HG03139 (cell line): ENCODE measurements around the gene QRICH2.
"Not testable (repeated sequence)": the region's sequence is repeated elsewhere in the genome, so short reads cannot be mapped to it uniquely, and the experiment has no call there.

ENCODE experiments used
- ATAC-seq: cut with Tn5 transposase; IDR thresholded peaks from one replicate; pipeline ENCODE4 v1.9.1; 2021; ENCODE audit not compliant: unreplicated experiment

QRICH2 gene

DNA sequence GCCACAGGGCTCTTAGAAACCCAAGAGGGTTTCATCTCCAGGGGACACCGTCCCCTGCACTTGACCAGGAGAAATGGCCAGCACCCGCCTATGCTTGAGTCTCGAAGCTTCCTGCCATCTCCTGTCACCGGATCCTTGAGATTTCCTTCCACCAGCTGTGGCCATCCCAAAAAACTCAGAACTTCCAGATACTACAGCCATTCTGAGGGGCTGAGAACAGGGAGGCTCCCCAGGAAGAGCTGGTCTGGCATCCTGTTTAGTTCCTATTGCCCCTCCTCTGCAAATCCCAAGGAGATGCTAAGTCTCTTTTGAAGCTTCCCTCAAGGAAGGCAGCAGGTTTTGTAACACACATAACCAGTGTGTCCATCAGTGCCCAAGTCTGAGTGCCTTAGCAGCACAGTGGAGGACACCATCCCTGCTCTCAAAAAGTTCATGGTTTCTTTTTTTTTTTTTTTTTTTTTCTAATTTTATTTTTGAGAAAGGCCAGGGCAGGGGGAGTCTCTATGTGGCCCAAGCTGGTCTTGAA is 41.0 kb downstream of the QRICH2 start:
- ATAC-seq: no peak

DNA sequence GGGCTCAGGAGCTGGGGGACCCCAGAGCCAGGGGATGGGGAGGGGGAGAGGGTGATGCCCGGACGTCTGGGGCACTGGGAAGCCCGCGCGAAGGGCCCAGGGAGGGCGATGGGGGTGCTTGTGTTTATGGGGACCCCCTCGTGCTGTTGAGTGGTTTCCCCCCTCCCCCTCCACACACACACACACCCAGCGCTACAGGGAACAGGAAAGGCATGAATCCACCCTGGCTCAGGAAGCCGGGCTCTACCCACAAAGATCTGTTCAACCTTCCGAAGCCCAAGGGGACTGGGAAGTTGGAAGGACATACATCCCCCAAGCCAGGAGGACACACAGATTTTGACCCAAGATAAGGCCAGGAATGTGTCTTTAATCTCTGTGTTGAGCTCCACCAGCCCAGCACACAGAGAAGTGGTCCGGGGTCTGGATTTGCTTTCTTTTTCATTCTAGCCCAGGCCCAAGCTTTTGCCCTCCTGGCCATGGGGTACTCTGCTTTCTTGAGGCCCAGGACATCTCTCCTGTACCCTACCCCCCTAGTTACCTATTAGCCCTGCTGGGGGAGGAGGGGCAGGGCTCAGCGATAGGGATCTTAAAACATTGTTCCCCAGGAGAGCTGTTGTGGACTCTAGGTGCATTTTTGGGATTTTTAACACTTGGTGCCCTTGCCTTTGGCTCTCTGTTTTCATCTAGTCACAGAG is 41.7 kb downstream of the QRICH2 start:
- ATAC-seq: no peak

DNA sequence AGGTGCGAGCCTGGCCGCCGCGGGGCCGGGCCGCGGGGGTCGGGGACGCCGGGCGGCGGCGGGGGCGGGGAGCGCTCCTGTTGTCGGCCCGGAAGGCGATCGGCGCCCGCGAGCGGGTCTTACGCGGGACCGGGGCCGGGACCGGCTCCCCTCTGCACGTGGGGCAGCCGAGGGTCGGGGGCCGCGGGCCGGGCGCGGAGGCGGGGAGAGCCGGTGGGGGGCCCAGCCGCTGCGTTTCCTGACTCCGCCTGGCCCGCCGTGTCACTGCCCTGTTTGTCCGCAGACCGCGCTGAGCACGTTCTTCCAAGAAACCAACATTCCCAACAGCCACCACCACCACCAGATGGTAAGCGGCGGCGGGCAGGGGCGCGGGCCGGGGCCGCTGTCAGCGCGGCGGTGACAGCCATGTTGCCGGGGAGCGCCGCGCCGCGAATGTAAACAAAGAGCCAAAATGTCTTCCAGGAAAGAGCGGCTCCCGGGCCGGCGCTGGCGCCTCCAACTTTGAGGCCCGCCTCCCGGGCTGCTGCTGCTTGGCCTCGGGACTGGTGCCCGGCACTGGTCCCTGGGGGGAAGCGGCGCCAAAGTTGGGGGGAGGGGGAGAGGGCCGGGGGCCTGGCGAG is 42.3 kb downstream of the QRICH2 start:
- no peak for ATAC-seq

DNA sequence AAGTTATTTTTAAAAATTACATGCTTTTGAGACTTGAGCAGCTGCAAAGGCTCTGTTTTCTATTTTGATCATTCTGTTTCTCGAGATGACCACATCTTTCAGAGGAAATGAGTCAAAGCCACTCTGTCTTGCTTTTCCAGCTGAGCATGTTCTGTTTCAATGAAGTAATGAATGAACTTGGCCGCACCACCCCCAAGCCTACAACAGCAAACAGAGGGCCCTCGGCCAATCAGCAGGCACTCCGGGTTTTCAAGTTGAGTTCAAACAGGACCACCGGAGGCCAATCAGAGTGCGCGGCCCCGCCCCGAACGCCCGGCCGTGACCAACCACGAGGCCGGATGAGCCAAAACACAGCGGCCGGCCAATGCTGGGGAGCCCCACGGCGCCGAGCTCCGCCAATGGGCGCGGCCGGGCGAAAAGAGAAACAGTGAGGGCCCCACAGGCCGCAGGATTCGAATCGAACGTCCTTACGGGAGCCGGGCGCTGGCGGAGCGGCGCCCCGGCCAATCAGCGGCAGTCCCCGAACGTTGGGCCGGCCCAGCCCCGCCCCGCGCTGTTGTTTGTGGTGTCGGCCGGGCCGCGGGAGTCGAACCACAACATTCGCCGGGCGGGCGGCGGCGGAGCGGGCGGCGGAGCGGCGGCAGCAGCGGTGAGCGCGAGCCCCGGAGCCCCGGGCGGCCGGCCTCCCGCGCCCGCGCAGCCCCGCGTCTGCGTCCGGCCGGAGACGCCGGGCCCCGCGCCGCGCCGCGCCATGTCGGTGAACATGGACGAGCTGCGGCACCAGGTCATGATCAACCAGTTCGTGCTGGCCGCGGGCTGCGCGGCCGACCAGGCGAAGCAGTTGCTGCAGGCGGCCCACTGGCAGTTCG is 43.1 kb downstream of the QRICH2 start, which contains the start of gene UBALD2:
Gene UBALD2 (plus strand): TSS at position 594 of the 869 bp plus-strand sequence. CDS start 158 bp downstream, at position 752.
- ATAC-seq: peak; percentile 73

DNA sequence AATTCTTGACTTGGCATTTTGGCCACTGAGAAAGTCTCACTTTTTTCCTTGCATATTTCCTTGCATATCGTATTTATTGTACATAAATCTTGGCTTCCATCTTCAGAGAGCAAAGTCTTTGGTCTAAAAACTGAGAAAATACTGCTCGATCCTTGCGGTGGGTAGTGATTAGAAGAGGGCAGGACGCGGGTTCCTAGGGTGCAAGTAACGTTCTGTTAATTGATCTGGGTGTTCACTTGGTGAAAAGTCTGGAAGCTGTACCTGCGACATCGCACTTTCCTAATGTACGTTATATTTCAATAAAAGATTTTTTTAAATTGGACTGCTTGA is 43.7 kb downstream of the QRICH2 start:
- ATAC-seq: no peak

DNA sequence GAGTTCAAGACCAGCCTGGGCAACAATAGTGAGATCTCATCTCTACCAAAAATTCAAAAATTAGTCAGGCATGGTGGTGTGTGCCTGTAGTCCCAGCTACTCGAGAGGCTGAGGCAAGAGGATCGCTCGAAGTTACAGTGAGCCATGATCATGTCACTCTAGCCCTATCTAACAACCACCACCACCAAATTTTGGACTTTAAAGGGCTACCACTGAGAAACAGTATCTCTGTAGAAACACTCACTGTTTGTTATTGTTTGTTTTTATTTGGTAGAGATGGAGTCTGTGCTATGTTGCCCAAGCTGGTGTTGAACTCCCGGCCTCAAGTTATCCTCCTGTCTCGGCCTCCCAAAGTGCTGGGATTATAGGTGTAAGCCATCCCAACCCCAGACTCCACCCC is 44.2 kb downstream of the QRICH2 start:
- no peak for ATAC-seq

DNA sequence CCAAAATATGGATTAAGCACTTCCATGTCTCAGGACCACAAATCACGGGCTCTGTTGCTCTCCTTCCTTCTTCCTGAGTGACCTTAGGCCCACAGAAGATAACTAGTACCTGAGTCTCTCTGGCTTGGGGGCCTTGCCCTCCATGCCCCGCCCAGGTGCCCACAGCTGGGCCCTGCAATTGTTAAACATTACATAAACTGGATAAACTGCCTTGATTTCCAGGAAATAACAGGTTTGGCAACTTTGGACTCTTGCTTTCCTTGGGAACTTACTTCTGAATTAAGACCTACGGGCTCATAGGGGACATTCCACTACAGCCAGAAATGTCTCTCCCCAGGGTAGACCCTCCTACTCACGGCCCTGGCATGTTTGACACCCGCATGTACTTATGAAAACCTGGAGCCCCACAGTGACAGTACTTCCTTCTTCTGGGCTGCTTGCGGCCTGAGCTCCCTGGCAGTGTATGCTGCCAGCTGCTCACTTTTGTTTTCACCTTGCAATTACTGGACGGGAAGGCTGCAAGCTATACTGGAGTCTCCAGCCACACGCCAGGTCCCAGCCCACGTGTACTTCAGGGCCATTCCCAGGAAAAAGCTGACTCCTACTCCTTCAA is 45.2 kb downstream of the QRICH2 start:
- ATAC-seq: no peak

DNA sequence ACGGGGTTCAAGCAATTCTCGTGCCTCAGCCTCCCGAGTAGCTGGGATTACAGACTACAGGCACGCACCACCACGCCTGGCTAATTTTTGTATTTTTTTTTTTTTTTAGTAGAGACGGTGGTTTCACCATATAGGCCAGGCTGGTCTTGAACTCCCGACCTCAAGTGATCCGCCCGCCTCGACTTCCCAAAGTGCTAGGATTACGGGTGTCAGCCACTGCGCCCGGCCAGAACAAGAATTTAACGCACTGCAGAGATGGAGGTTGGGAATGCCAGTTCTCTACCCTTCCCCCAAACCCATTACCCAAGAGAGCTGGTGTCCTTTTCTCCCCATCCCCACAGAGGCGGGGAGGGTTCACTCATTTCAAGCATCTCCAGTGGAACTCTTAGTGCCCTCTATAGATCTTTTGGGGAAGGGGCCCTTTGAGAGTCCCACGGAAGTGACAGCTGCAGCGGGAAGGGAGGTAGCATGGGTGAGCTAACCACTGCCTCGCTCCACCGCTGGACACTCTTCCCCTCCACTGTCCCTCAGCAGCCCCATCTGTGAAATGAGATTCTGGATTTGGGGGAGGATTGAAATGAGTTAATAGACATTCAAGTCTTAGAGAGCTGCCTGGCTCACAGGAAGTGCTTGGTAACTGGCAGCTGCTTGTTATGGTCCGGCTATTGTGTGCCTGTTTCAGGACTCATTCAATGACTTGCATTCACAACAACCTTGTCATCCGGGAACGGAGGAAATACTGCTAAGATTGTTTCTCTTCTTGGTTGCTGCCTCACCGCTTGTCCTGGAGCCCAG is 46.5 kb downstream of the QRICH2 start:
- ATAC-seq: no peak

DNA sequence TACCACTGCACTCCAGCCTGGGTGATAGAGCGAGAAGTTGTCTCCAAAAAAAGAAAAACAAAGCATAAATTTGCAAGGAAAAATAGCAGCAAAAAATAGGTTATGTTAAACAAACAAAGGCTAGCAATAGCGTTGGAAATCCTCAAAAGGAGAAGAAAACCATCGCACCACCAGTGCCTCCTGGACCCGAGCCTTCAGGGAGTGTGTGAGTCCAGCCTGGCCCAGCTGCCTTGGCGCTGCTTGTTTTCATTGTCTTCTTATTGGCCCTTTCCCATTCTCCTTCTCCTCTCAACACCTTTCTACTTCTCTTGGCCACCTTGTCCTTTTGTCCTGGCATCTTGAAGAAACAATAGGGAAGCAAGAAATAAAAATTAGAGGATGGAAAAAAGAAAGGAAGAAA is 47.4 kb downstream of the QRICH2 start:
- ATAC-seq: no peak

DNA sequence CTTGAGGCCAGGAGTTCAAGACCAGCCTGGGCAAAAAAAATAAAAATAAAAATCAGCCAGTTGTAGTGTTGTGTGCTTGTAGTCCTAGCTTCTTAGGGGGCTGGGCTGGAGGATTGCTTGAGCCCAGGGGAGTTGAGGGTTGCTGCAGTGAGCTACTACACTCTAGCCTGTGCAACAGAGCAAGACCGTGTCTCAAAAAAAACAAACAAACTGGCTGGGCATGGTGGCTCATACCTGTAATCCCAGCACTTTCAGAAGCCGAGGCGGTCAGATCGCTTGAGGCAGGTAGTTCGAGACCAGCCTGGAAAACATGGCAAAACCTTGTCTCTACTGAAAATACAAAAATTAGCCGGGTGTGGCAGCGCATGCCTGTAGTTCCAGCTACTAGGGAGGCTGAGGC is 47.9 kb downstream of the QRICH2 start:
- ATAC-seq: no peak

DNA sequence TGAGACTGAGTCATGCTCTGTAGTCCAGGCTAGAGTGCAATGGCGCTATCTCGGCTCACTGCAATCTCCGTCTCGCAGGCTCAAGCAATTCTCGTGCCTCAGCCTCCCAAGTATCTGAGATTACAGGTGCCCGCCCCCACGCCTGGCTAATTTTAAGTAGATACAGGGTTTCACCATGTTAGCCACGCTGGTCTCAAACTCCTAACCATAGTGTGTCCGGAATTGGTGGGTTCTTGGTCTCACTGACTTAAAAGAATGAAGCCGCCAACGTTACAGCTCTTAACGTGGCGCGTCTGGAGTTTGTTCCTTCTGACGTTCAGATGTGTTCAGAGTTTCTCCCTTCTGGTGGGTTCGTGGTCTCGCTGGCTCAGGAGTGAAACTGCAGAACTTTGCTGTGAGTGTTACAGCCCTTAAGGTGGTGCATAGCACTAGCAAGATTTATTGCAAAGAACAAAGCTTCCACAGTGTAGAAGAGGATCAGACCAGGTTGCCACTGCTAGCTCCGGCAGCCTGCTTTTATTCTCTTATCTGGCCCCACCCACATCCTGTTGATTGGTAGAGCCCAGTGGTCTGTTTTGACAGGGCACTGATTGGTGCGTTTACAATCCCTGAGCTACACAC is 51.5 kb downstream of the QRICH2 start:
- not testable (repeated sequence) for ATAC-seq

DNA sequence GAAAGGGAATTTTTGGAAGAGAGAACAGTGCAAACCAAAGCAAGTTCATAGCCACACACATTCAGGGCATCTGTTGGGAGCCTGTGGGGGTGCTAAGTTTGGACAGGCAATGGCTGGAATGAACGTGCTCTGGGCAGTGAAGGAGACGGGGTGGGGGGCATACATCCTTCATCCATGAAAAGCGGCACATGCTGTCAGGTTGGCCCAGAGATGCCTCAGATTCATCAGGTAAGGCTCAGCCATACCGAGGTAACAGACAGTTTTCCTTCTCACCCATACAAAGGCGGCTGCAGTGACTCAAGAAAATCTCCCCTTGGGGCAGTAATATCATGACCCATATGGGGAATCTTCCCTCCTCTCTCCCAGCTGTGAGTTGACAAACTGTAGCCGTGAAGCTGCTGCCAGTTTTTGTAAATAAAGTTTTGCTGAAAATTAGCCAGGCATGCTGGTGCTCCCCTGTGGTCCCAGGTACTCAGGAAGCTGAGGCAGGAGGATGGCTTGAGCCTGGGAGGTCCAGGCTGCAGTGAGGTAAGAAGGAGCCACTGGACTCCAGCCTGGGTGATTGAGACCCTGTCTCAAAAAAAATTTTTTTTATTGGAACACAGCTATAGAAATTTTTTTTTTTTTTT is 52.2 kb downstream of the QRICH2 start:
- no peak for ATAC-seq

DNA sequence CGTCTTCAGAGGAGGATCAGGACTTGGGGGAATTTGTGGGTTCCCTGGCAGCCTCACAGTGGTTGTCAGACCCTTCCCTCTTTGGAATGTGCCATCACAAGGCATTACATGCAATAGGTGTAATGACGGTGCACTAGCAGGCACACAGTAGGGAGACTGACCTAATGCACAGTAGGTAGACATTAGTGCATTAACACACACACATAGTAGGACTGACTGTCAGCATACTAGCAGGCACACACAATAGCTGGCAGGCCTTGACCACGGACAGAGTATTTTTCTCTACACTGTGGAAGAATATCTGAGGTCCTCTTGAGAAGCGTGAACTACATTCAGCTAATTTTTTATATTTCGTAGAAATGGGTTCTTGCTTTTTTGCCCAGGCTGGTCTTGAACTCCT is 53.8 kb downstream of the QRICH2 start:
- ATAC-seq: no peak

DNA sequence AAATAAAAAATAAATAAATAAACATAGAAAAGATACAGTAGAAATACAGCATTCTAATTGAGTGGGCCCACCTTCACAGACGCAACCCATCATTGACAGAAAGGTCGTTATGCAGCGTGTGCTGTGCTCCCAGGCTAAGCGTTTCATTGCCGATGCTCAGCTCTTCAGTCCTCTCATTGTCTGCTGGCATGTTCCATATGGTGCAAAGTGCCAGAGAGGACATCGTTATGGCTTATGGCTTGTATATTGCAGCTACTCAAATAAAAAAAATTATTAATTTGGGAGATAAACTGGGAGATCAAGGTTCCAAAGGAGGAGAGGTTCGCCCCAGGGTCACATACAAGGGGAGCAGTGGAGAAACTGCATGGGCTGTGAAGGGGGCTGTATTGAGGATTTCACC is 54.2 kb downstream of the QRICH2 start:
- ATAC-seq: no peak

DNA sequence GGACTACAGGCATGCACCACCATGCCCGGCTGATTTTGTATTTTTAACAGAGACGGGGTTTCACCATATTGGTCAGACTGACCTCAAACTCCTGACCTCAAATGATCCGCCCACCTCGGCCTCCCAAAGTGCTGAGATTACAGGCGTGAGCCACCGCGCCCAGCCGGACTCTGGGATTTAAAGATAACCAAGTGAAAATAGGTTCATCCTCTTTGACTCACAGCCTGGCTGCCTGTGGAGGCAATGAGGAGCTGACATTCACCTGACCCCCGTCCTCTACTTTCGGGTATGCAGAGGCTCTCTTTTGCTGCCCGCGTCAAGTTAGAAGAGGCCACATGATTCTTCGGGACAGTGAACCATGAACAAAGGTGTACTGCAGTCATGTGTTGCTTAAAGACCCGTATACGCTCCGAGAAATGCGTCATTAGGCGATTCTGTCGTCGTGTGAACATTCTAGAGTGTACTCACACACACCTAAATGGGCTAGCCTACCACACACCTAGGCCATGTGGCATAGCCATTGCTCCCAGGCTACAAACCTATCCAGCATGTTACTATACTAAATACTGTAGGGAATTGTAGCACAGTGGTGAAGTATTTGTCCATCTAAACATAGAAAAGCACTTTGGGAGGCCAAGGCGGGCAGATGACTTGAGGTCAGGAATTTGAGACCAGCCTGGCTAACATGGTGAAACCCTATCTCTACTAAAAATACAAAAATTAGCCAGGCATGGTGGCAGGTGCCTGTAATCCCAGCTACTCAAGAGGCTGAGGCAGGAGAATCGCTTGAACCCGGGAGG is 54.9 kb downstream of the QRICH2 start:
- ATAC-seq: not testable (repeated sequence)

DNA sequence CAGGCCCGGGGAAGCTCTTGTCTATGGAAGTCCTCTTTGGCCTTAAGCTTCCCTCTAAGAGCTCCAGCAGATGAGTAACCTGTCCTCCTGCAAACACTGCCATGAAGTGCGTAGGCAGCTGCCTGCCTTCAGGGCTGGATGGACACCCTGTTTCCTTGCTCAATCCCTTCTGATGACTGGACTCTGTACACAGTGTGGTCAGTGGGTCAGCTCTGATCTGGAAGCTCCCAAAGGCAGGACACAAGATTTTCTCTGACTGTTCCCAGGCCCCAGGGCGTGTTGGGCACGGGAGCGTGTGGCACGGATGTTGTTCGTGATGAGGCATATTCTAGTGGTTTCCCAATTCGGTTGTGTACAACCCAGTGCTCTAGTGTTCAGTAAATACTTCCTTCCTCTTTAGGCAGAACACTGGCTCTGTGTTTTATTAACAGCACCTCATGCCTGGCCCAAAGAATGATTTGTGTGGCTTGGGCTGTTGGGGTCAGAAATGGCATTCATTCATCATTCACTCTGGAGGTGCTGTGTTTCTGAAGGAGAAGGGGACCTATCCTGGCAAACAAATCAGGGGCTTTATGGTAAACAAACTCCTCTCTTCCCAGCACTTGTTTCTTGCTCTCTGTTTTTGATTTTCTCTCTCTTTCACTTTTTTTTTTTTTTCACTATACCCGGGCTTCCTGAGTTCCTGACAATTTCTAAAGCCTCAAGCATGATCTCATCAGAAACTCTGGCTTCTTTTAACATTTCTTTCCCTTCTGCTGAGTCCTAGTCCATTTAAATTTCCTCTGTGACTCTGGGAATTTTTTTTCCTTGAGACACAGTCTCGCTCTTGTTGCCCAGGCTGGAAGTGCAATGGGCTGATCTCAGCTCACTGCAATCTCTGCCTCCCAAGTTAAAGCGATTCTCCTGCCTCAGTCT is 55.8 kb downstream of the QRICH2 start:
- ATAC-seq: no peak

DNA sequence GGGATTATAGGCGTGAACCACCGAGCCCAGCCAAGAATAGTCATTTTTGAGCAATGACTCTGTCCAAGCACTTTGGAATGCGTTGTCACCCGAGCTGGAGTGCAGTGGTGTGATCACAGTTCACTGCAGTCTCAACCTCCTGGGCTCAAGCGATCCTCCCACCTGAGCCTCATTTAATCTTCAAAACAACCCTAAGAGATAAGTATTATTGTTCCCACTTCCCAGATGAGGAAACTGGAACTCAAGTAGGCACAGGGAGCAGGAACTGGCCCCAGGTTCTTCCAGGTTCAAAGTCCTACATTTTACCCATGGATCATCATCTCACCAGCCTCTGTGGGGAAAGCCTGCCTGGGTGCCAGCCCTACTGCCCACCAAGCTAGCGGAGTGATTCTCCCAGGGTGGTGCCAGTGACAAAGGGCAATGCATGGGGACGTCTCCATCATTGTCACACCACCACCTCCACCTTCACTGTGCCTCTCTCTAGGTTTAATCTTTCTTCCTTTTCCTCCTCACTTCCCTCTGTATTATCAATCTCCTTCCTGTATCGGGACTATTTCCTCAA is 56.5 kb downstream of the QRICH2 start:
- no peak for ATAC-seq
